ENCODE data around the gene DGCR8. TPM values are rescaled to one million over a fixed set of nuclear protein-coding genes. Genes with fewer than 3 reads are reported as not detected.

Gene DGCR8
- polyA plus RNA-seq, 2 of the 4 experiments (the other 2 are of a cell fraction) = 18.1 to 21.3 TPM

GRCh38 chr22:20068640-20069039 is 11.4 kb upstream of the DGCR8 start:
- no peak overlapping the region for H3K4me2 ChIP-seq
- H3K27ac ChIP-seq = no peak overlapping the region
- ChIA-PET CTCF (interaction anchor here (0.6 to 0.9 kb wide), 2 partner anchors 13 to 15 kb away, joined by 3 read pairs; no protein-coding TSS in a partner anchor), POLR2A (no interaction called here)
- ATAC-seq (no peak), FAIRE-seq (no peak), DNase-seq (ENCODE audit: low read depth in 1 of 2, low spot score in 1 of 2) (no peak)
- H3K4me1 ChIP-seq = no peaks in the 10 kb centered on the region
- TF ChIP-seq JUNB (IDR thresholded peaks at IDR 0.05) (no peak), HOXB5 (CRISPR knock-in tag; IDR thresholded peaks at IDR 0.05) (no peak), BCL3 (IDR thresholded peaks at IDR 0.05) (no peak), RAD21 (conservative IDR thresholded peaks at IDR 0.05 in 1 of 2, IDR thresholded peaks at IDR 0.05 in 1 of 2) (no peak)
- TF ChIP-seq, protein P1, sequence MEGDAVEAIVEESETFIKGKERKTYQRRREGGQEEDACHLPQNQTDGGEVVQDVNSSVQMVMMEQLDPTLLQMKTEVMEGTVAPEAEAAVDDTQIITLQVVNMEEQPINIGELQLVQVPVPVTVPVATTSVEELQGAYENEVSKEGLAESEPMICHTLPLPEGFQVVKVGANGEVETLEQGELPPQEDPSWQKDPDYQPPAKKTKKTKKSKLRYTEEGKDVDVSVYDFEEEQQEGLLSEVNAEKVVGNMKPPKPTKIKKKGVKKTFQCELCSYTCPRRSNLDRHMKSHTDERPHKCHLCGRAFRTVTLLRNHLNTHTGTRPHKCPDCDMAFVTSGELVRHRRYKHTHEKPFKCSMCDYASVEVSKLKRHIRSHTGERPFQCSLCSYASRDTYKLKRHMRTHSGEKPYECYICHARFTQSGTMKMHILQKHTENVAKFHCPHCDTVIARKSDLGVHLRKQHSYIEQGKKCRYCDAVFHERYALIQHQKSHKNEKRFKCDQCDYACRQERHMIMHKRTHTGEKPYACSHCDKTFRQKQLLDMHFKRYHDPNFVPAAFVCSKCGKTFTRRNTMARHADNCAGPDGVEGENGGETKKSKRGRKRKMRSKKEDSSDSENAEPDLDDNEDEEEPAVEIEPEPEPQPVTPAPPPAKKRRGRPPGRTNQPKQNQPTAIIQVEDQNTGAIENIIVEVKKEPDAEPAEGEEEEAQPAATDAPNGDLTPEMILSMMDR (IDR thresholded peaks at IDR 0.05) = no peak
- no peak overlapping the region for H3K4me3 ChIP-seq
- 91% methylated on average over 6 of the region's 7 CpGs for WGBS (ENCODE audit: missing lambda C conversion rate)
- H3K9me3 ChIP-seq = no peaks in the 10 kb centered on the region

DNA sequence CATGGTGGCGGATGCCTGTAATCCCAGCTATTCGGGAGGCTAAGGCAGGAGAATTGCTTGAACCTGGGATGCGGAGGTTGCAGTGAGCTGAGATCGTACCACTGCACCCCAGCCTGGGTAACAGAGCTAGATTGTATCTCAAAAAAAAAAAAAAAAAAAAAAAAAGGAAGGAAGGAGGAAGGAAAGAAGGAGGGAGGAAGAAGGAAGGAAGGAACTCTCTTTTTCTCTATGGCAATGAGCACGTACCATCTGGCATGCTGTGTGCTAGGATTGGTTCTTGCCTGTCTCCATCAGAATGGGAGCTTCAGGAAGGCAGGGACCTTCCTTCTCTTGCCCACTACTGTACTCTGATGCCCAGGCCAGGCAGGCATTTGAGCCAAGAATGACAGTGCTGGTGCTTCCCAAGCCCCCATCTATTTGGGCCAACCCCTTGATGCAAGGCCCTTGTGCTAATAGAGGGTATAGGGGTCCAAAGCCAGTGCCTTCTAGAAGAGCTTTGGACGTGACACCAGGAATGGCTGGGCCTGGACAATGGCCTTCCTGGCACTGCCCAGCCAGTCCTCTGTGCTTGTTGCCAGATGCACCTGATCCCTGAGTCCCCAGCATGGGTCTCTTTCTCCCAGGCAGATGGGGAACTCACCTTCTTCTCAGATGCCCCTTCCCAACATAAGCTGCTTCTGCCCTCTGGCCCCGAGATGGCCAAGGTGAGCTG is 10.6 kb upstream of the DGCR8 start:
- ChIA-PET POLR2A (interaction anchor here (1.0 kb wide), 1 partner anchor 10 kb away, joined by 4 read pairs; no protein-coding TSS in a partner anchor), CTCF (interaction anchor here (0.6 to 0.9 kb wide), 3 partner anchors 14 to 31 kb away, joined by 3 to 5 read pairs (median 3); no protein-coding TSS in a partner anchor)
- WGBS (ENCODE audit: missing lambda C conversion rate) = 92% methylated on average over 6 of the region's 7 CpGs
- Histone ChIP-seq H3K27ac (no peak overlapping the region), H3K9me3 (no peaks in the 10 kb centered on the region), H3K4me2 (no peak overlapping the region), H3K4me1 (no peaks in the 10 kb centered on the region), H3K4me3 (no peak overlapping the region)
- TF ChIP-seq HOXB5 (CRISPR knock-in tag; IDR thresholded peaks at IDR 0.05) = no peak
- FAIRE-seq = no peak
- no peak for ATAC-seq
- DNase-seq (ENCODE audit: low read depth in 1 of 2, low spot score in 1 of 2) = no peak

DNA sequence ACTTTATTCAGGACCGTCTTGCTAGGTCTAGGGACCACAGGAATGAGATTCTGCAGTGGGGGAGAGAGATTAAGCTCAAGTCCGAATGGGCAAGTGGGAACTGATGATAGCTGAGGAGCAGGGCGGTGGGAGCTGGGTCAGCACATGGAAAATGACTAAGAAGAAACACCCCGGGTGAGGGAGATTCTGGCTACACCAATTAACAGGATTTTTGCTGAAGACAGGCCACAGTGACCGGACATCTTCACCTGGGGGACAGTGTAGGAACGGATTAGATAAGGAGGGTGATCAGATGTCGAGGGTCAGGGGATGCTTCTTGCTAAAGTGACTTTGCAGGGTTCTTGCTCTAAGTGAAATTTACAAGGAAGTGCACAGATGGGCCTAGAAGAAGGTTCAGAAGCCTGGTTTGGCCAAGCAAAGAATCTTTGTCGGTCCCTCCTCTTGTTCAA is 8.5 kb upstream of the DGCR8 start:
- ATAC-seq (no peak), DNase-seq (ENCODE audit: low read depth in 1 of 2, low spot score in 1 of 2) (no peak), FAIRE-seq (no peak)
- Histone ChIP-seq H3K4me2 (no peak overlapping the region), H3K9me3 (no peaks in the 10 kb centered on the region), H3K4me1 (no peaks in the 10 kb centered on the region), H3K4me3 (no peak overlapping the region), H3K27ac (no peak overlapping the region)
- ChIA-PET POLR2A (interaction anchor here (1.5 kb wide), 1 partner anchor 51 kb away, joined by 3 read pairs; the partner anchor contains the start of gene TANGO2), CTCF (no interaction called here)
- TF ChIP-seq POLR2A (IDR thresholded peaks at IDR 0.05; ENCODE audit: low read length) = no peak
- TF ChIP-seq, protein P2, sequence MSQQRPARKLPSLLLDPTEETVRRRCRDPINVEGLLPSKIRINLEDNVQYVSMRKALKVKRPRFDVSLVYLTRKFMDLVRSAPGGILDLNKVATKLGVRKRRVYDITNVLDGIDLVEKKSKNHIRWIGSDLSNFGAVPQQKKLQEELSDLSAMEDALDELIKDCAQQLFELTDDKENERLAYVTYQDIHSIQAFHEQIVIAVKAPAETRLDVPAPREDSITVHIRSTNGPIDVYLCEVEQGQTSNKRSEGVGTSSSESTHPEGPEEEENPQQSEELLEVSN (IDR thresholded peaks at IDR 0.05; ENCODE audit: borderline replicate concordance, low read depth) = no peak
- no peak for TF ChIP-seq EP300 (IDR thresholded peaks at IDR 0.05)
- TF ChIP-seq HOXB5 (CRISPR knock-in tag; IDR thresholded peaks at IDR 0.05) = no peak
- no peak for TF ChIP-seq TFCP2L1 (CRISPR knock-in tag; IDR thresholded peaks at IDR 0.05)
- no peak for TF ChIP-seq HES2 (IDR thresholded peaks at IDR 0.05)
- no peak for TF ChIP-seq CHD2 (IDR thresholded peaks at IDR 0.05; ENCODE audit: low read length, partially characterized antibody)
- TF ChIP-seq, protein P3, sequence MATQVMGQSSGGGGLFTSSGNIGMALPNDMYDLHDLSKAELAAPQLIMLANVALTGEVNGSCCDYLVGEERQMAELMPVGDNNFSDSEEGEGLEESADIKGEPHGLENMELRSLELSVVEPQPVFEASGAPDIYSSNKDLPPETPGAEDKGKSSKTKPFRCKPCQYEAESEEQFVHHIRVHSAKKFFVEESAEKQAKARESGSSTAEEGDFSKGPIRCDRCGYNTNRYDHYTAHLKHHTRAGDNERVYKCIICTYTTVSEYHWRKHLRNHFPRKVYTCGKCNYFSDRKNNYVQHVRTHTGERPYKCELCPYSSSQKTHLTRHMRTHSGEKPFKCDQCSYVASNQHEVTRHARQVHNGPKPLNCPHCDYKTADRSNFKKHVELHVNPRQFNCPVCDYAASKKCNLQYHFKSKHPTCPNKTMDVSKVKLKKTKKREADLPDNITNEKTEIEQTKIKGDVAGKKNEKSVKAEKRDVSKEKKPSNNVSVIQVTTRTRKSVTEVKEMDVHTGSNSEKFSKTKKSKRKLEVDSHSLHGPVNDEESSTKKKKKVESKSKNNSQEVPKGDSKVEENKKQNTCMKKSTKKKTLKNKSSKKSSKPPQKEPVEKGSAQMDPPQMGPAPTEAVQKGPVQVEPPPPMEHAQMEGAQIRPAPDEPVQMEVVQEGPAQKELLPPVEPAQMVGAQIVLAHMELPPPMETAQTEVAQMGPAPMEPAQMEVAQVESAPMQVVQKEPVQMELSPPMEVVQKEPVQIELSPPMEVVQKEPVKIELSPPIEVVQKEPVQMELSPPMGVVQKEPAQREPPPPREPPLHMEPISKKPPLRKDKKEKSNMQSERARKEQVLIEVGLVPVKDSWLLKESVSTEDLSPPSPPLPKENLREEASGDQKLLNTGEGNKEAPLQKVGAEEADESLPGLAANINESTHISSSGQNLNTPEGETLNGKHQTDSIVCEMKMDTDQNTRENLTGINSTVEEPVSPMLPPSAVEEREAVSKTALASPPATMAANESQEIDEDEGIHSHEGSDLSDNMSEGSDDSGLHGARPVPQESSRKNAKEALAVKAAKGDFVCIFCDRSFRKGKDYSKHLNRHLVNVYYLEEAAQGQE (IDR thresholded peaks at IDR 0.05) = no peak
- no peak for TF ChIP-seq SREBF2 (IDR thresholded peaks at IDR 0.05)
- TF ChIP-seq PHF8 (IDR thresholded peaks at IDR 0.05; ENCODE audit: borderline replicate concordance, low read depth) = no peak
- TF ChIP-seq RFX5 (IDR thresholded peaks at IDR 0.05) = no peak
- TF ChIP-seq POLR2AphosphoS2 (conservative IDR thresholded peaks at IDR 0.05; ENCODE audit: low read length) = no peak
- TF ChIP-seq FOSB (CRISPR knock-in tag; IDR thresholded peaks at IDR 0.05) = no peak
- TF ChIP-seq CHD4 (IDR thresholded peaks at IDR 0.05; ENCODE audit: borderline replicate concordance) = no peak
- TF ChIP-seq GATA3 (IDR thresholded peaks at IDR 0.05; ENCODE audit: borderline replicate concordance) = no peak
- no peak for TF ChIP-seq BCL3 (IDR thresholded peaks at IDR 0.05)
- WGBS (ENCODE audit: missing lambda C conversion rate) = 91% methylated on average over 8 of the region's 8 CpGs

Data from A549 (cell line).